ENCODE measurements around the gene PRIM1. TPM values are rescaled to one million over a fixed set of nuclear protein-coding genes. Genes with fewer than 3 reads are reported as not detected.

PRIM1 gene
- total RNA-seq, 1 donor from 2014 or later: 11.2 TPM

GRCh38 chr12:56787498-56787897 is 35.4 kb upstream of the PRIM1 start:
- Mint-ChIP-seq H3K27me3 (ENCODE audit: unreplicated experiment) (peaks cover 5% of the 10 kb centered on the region), H3K4me1 (ENCODE audit: unreplicated experiment) (no peaks in the 10 kb centered on the region), H3K36me3 (ENCODE audit: low read depth, unreplicated experiment) (peaks cover 10% of the 10 kb centered on the region), H3K4me3 (ENCODE audit: unreplicated experiment) (no peak overlapping the region), H3K9me3 (ENCODE audit: unreplicated experiment) (peaks cover 4% of the 10 kb centered on the region), H3K27ac (ENCODE audit: unreplicated experiment) (no peak overlapping the region)
- DNase-seq (ENCODE audit: low spot score): no peak
- no peak for TF ChIP-seq CTCF (IDR thresholded peaks at IDR 0.05; ENCODE audit: unreplicated experiment)

GRCh38 chr12:56785874-56786273 is 33.8 kb upstream of the PRIM1 start:
- no peak overlapping the region for H3K4me3 Mint-ChIP-seq (ENCODE audit: unreplicated experiment)
- peaks cover 4% of the 10 kb centered on the region for H3K9me3 Mint-ChIP-seq (ENCODE audit: unreplicated experiment)
- TF ChIP-seq CTCF (IDR thresholded peaks at IDR 0.05; ENCODE audit: unreplicated experiment): no peak

GRCh38 chr12:56785141-56785865 is 33.2 kb upstream of the PRIM1 start:
- no peak overlapping the region for H3K4me3 Mint-ChIP-seq (ENCODE audit: unreplicated experiment)

More at GRCh38 chr12:56785874-56786273, 33.8 kb upstream of the PRIM1 start:
- Mint-ChIP-seq H3K27ac (ENCODE audit: unreplicated experiment) (no peak overlapping the region), H3K4me1 (ENCODE audit: unreplicated experiment) (no peaks in the 10 kb centered on the region), H3K27me3 (ENCODE audit: unreplicated experiment) (peaks cover 6% of the 10 kb centered on the region), H3K36me3 (ENCODE audit: low read depth, unreplicated experiment) (peaks cover 13% of the 10 kb centered on the region)
- no peak for DNase-seq (ENCODE audit: low spot score)

GRCh38 chr12:56781726-56782125 is 29.6 kb upstream of the PRIM1 start:
- H3K9me3 Mint-ChIP-seq (ENCODE audit: unreplicated experiment): no peaks in the 10 kb centered on the region
- H3K4me1 Mint-ChIP-seq (ENCODE audit: unreplicated experiment): peaks cover 6% of the 10 kb centered on the region
- no peak for DNase-seq (ENCODE audit: low spot score)
- H3K36me3 Mint-ChIP-seq (ENCODE audit: low read depth, unreplicated experiment): peaks cover 8% of the 10 kb centered on the region
- H3K4me3 Mint-ChIP-seq (ENCODE audit: unreplicated experiment): no peak overlapping the region
- no peak for TF ChIP-seq CTCF (IDR thresholded peaks at IDR 0.05; ENCODE audit: unreplicated experiment)
- H3K27me3 Mint-ChIP-seq (ENCODE audit: unreplicated experiment): peaks cover 2% of the 10 kb centered on the region
- H3K27ac Mint-ChIP-seq (ENCODE audit: unreplicated experiment): no peak overlapping the region

More at GRCh38 chr12:56785141-56785865, 33.2 kb upstream of the PRIM1 start:
- H3K27me3 Mint-ChIP-seq (ENCODE audit: unreplicated experiment): peaks cover 2% of the 10 kb centered on the region
- H3K4me1 Mint-ChIP-seq (ENCODE audit: unreplicated experiment): peaks cover 2% of the 10 kb centered on the region
- no peak for DNase-seq (ENCODE audit: low spot score)
- peaks cover 9% of the 10 kb centered on the region for H3K36me3 Mint-ChIP-seq (ENCODE audit: low read depth, unreplicated experiment)
- H3K27ac Mint-ChIP-seq (ENCODE audit: unreplicated experiment): no peak overlapping the region
- TF ChIP-seq CTCF (IDR thresholded peaks at IDR 0.05; ENCODE audit: unreplicated experiment): no peak
- H3K9me3 Mint-ChIP-seq (ENCODE audit: unreplicated experiment): peaks cover under 1% of the 10 kb centered on the region

- H3K27me3 Mint-ChIP-seq (ENCODE audit: unreplicated experiment): peaks cover 2% of the 10 kb centered on the region
- H3K27ac Mint-ChIP-seq (ENCODE audit: unreplicated experiment): no peak overlapping the region
- TF ChIP-seq CTCF (IDR thresholded peaks at IDR 0.05; ENCODE audit: unreplicated experiment): no peak
- H3K4me3 Mint-ChIP-seq (ENCODE audit: unreplicated experiment): no peak overlapping the region
- H3K36me3 Mint-ChIP-seq (ENCODE audit: low read depth, unreplicated experiment): peaks cover 3% of the 10 kb centered on the region
- H3K9me3 Mint-ChIP-seq (ENCODE audit: unreplicated experiment): no peaks in the 10 kb centered on the region
- DNase-seq (ENCODE audit: low spot score): no peak
- peaks cover 6% of the 10 kb centered on the region for H3K4me1 Mint-ChIP-seq (ENCODE audit: unreplicated experiment)
Measured at GRCh38 chr12:56778756-56779155, 26.6 kb upstream of the PRIM1 start.
